H9 (cell line): ENCODE data around the gene PPP1R2B. TPM values are rescaled to one million over a fixed set of nuclear protein-coding genes. Genes with fewer than 3 reads are reported as not detected.

Experiments
- DNase-seq: peaks from one replicate; pipeline ENCODE4 v3.0.0-alpha.2; 2017
- H2AFZ ChIP-seq: one replicate; pipeline ENCODE4 v1.6.1; 2013; ENCODE audit warnings: mild to moderate bottlenecking, low read length, control low read depth, moderate library complexity
- H2AK5ac ChIP-seq: 2 replicates; pipeline ENCODE4 v1.6.1; 2013; ENCODE audit warnings: low read length, control low read depth, mixed read lengths; ENCODE audit not compliant: insufficient read length
- H2BK120ac ChIP-seq: one replicate; pipeline ENCODE4 v1.6.1; 2013; ENCODE audit warnings: low read depth, mild to moderate bottlenecking, low read length, control low read depth, inconsistent platforms; ENCODE audit not compliant: poor library complexity, severe bottlenecking
- H2BK12ac ChIP-seq: 2 replicates; pipeline ENCODE4 v1.6.1; 2013; ENCODE audit warnings: low read length, control low read depth, mixed read lengths, low read depth; ENCODE audit not compliant: insufficient read length
- H2BK15ac ChIP-seq: 2 replicates; pipeline ENCODE4 v1.6.1; 2013; ENCODE audit warnings: low read depth, low read length, control low read depth
- H2BK20ac ChIP-seq: one replicate; pipeline ENCODE4 v1.6.1; 2013; ENCODE audit warnings: low read depth, mild to moderate bottlenecking, low read length, control low read depth, inconsistent platforms; ENCODE audit not compliant: poor library complexity, severe bottlenecking
- H2BK5ac ChIP-seq: 2 replicates; pipeline ENCODE4 v1.6.1; 2013; ENCODE audit warnings: low read length, control low read depth, mixed read lengths; ENCODE audit not compliant: insufficient read length
- H3K14ac ChIP-seq: 2 replicates; pipeline ENCODE4 v1.6.1; 2013; ENCODE audit warnings: low read length, control low read depth; ENCODE audit not compliant: insufficient read depth
- H3K18ac ChIP-seq: 2 replicates; pipeline ENCODE4 v1.6.1; 2013; ENCODE audit warnings: low read depth, mild to moderate bottlenecking, mixed read lengths, low read length, control low read depth; ENCODE audit not compliant: insufficient read length
- H3K23ac ChIP-seq: 2 replicates; pipeline ENCODE4 v1.6.1; 2013; ENCODE audit warnings: low read length, control low read depth, mixed read lengths, low read depth; ENCODE audit not compliant: insufficient read length
- H3K23me2 ChIP-seq: 2 replicates; pipeline ENCODE4 v1.6.1; 2013; ENCODE audit warnings: low read depth, mild to moderate bottlenecking, mixed read lengths, low read length, control low read depth; ENCODE audit not compliant: insufficient read length, poor library complexity, severe bottlenecking
- H3K27ac ChIP-seq: 2 replicates; pipeline ENCODE4 v1.5.1; 2013; ENCODE audit warnings: low read length, control low read depth, mixed read lengths, low read depth; ENCODE audit not compliant: insufficient read length
- H3K27me3 ChIP-seq: 2 replicates; pipeline ENCODE4 v1.6.1; 2013; ENCODE audit warnings: low read length, control low read depth, inconsistent platforms; ENCODE audit not compliant: insufficient read depth
- H3K4ac ChIP-seq: 2 replicates; pipeline ENCODE4 v1.6.1; 2013; ENCODE audit warnings: low read depth, mild to moderate bottlenecking, control low read depth, inconsistent platforms, low read length, moderate library complexity
- H3K4me1 ChIP-seq: 2 replicates; pipeline ENCODE4 v1.6.1; 2013; ENCODE audit warnings: low read length, control low read depth, inconsistent platforms; ENCODE audit not compliant: insufficient read depth
- H3K4me2 ChIP-seq: 2 replicates; pipeline ENCODE4 v1.6.1; 2013; ENCODE audit warnings: low read length, control low read depth, mixed read lengths; ENCODE audit not compliant: insufficient read length, insufficient read depth
- H3K56ac ChIP-seq: 2 replicates; pipeline ENCODE4 v1.6.1; 2013; ENCODE audit warnings: low read depth, mild to moderate bottlenecking, mixed read lengths, low read length, control low read depth; ENCODE audit not compliant: insufficient read length
- H3K79me1 ChIP-seq: 2 replicates; pipeline ENCODE4 v1.6.1; 2013; ENCODE audit warnings: low read depth, mild to moderate bottlenecking, moderate library complexity, low read length, control low read depth, inconsistent platforms; ENCODE audit not compliant: insufficient read depth, poor library complexity, severe bottlenecking
- H3K79me2 ChIP-seq: 2 replicates; pipeline ENCODE4 v1.6.1; 2013; ENCODE audit warnings: low read length, control low read depth, inconsistent platforms; ENCODE audit not compliant: insufficient read depth
- H3K9ac ChIP-seq: 2 replicates; pipeline ENCODE4 v1.6.1; 2013; ENCODE audit warnings: low read length, control low read depth, mixed read lengths; ENCODE audit not compliant: insufficient read length; ENCODE audit errors: extremely low read depth
- H3K9me3 ChIP-seq: one replicate; pipeline ENCODE4 v1.6.1; 2013; ENCODE audit warnings: low read depth, low read length, inconsistent platforms; ENCODE audit not compliant: control insufficient read depth
- H3T11ph ChIP-seq: one replicate; pipeline ENCODE4 v1.6.1; 2013; ENCODE audit warnings: mild to moderate bottlenecking, low read length, control low read depth, inconsistent platforms
- H4K20me1 ChIP-seq: one replicate; pipeline ENCODE4 v1.6.1; 2013; ENCODE audit not compliant: control insufficient read depth, insufficient read length, insufficient read depth
- H4K5ac ChIP-seq: 2 replicates; pipeline ENCODE4 v1.6.1; 2013; ENCODE audit warnings: low read depth, mild to moderate bottlenecking, mixed read lengths, low read length, control low read depth; ENCODE audit not compliant: insufficient read length
- H4K8ac ChIP-seq: replicated peaks from 2 replicates; pipeline ENCODE4 v1.6.1; 2013; ENCODE audit warnings: low read length, control low read depth, mixed read lengths, low read depth; ENCODE audit not compliant: insufficient read length
- H4K91ac ChIP-seq: 2 replicates; pipeline ENCODE4 v1.6.1; 2013; ENCODE audit warnings: low read depth, mild to moderate bottlenecking, moderate library complexity, mixed read lengths, low read length, control low read depth; ENCODE audit not compliant: insufficient read length
- H3K27ac Mint-ChIP-seq, 3 experiments: 2 replicates in 2 of 3; 3 replicates in 1 of 3; pipeline ENCODE4 v1.8.0; 2020 to 2021; ENCODE audit warnings: mixed read lengths in 3 of 3, mild to moderate bottlenecking in 1 of 3, moderate library complexity in 1 of 3
- H3K27me3 Mint-ChIP-seq: 2 replicates; pipeline ENCODE4 v1.8.0; 2021; ENCODE audit warnings: low read depth, mild to moderate bottlenecking, moderate library complexity, mixed read lengths
- H3K36me3 Mint-ChIP-seq, 3 experiments: 2 replicates in 2 of 3; 3 replicates in 1 of 3; pipeline ENCODE4 v1.8.0; 2020 to 2021; ENCODE audit warnings: low read depth in 3 of 3, mixed read lengths in 3 of 3; ENCODE audit not compliant: insufficient read depth in 1 of 3
- H3K4me1 Mint-ChIP-seq, 2 experiments: 2 replicates each; pipeline ENCODE4 v1.8.0; 2020; ENCODE audit warnings: mixed read lengths in 2 of 2
- H3K4me3 Mint-ChIP-seq, 2 experiments: 2 replicates in 1 of 2; 3 replicates in 1 of 2; pipeline ENCODE4 v1.8.0; 2020 to 2021; ENCODE audit warnings: mild to moderate bottlenecking in 2 of 2, mixed read lengths in 2 of 2, moderate library complexity in 1 of 2
- H3K9me3 Mint-ChIP-seq, 2 experiments: 2 replicates in 1 of 2; 3 replicates in 1 of 2; pipeline ENCODE4 v1.8.0; 2020; ENCODE audit warnings: mild to moderate bottlenecking in 2 of 2, mixed read lengths in 2 of 2, moderate library complexity in 1 of 2
- CTCF ChIP-seq: fragments of 200-600 bp; sonication (generic); conservative IDR thresholded peaks from 3 replicates; pipeline ENCODE4 v1.8.0; 2021; ENCODE audit warnings: antibody characterized with exemption, mild to moderate bottlenecking
- WGBS: extraction: QIAGEN DNeasy Blood & Tissue Kit; methylation state at CpG from one replicate; pipeline ENCODE4 v1.1.7; 2013; ENCODE audit warnings: missing lambda C conversion rate, low lambda C conversion rate, mixed read lengths; ENCODE audit not compliant: insufficient read length; ENCODE audit errors: extremely low coverage; 5-methylcytosine and 5-hydroxymethylcytosine counted together
- total RNA-seq: library from RNA; stranded (reverse); gene quantifications from 2 replicates; pipeline ENCODE4 v1.2.1, GENCODE V29; 2021

Gene PPP1R2B
- total RNA-seq, 1 experiment from 2014 or later: not detected

- H3K14ac ChIP-seq: no peak overlapping the region
- H3K4me2 ChIP-seq: no peak overlapping the region
- no peak overlapping the region for H2BK5ac ChIP-seq
- Mint-ChIP-seq H3K9me3 (no peaks in the 10 kb centered on the region), H3K27ac (no peak overlapping the region), H3K4me3 (no peak overlapping the region), H3K36me3 (no peaks in the 10 kb centered on the region), H3K4me1 (no peaks in the 10 kb centered on the region), H3K27me3 (no peaks in the 10 kb centered on the region; the same call in 1 of the 2 replicates)
- no peak overlapping the region for H2BK20ac ChIP-seq
- no peak overlapping the region for H3K4ac ChIP-seq
- H3K79me1 ChIP-seq: no peaks in the 10 kb centered on the region
- H3K4me1 ChIP-seq: no peaks in the 10 kb centered on the region
- H3K23me2 ChIP-seq: no peaks in the 10 kb centered on the region
- no peak overlapping the region for H4K5ac ChIP-seq
- no CpG with 5 or more reads among the region's 3 CpGs for WGBS
- H2BK120ac ChIP-seq: no peak overlapping the region
- no peaks in the 10 kb centered on the region for H3K9me3 ChIP-seq
- no peak overlapping the region for H3T11ph ChIP-seq
- H3K9ac ChIP-seq: no peak overlapping the region
- no peak overlapping the region for H3K56ac ChIP-seq
- H4K20me1 ChIP-seq: no peaks in the 10 kb centered on the region
- no peak overlapping the region for H3K18ac ChIP-seq
- no peaks in the 10 kb centered on the region for H3K27me3 ChIP-seq
- H3K23ac ChIP-seq: no peak overlapping the region
- H2BK12ac ChIP-seq: no peak overlapping the region
- no peak overlapping the region for H4K91ac ChIP-seq
- no peak for TF ChIP-seq CTCF
- H4K8ac ChIP-seq: no peak overlapping the region
- no peak overlapping the region for H2BK15ac ChIP-seq
- no peak overlapping the region for H3K27ac ChIP-seq
- no peak overlapping the region for H2AFZ ChIP-seq
- H2AK5ac ChIP-seq: no peak overlapping the region
- no peaks in the 10 kb centered on the region; the same call in 1 of the 2 replicates for H3K79me2 ChIP-seq
- no peak for DNase-seq
Observed at GRCh38 chr5:156879665-156880285, 29.7 kb downstream of the PPP1R2B start.
